Suprapubic skin (tissue), 4 donors: Measurements from ENCODE around the gene LIG4.

Source experiments
- CTCF ChIP-seq, 2 donors: fragments of 200-600 bp in 1 of 2; fragments of 450-650 bp in 1 of 2; sonication (generic) in 1 of 2; IDR thresholded peaks; one replicate each; pipeline ENCODE4 v1.5.1; 2016 to 2019; ENCODE audit warnings: antibody characterized with exemption in 2 of 2, mild to moderate bottlenecking in 1 of 2, moderate library complexity in 1 of 2
- EP300 ChIP-seq: sonication (generic); formaldehyde crosslinking; IDR thresholded peaks from one replicate; pipeline ENCODE4 v1.6.1; 2017; ENCODE audit warnings: antibody characterized with exemption
- POLR2AphosphoS5 ChIP-seq, 3 donors: sonication (generic); formaldehyde crosslinking; IDR thresholded peaks; one replicate each; pipeline ENCODE4 v1.6.1; 2017; ENCODE audit warnings: antibody characterized with exemption in 3 of 3

DNA sequence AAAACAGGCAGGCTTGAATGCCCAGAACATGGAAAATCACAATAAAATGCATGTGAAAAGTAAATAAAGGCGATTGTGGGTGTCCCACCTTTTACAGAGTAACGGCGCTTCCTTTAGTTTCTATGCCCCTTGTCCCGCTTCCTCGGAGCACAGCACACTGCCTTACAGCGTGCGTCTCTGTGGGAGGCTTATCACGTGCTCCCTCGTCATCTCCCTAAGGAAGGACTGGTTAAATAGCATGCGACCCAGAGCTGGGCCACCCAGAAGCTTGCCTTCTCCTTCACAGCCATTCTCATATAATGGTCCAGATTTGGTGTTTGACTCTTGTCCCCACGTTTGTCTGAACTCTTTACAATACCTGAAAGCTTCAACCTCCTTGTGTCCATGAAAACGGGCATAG lies 56.6 kb downstream of the LIG4 start:
- TF ChIP-seq POLR2AphosphoS5 (IDR thresholded peaks at IDR 0.05) (no peak), CTCF (IDR thresholded peaks at IDR 0.05) (no peak), EP300 (no peak)
